ENCODE results near the gene EPG5. TPM values are rescaled to one million over a fixed set of nuclear protein-coding genes. Genes with fewer than 3 reads are reported as not detected.
"Not testable (repeated sequence)": the region's sequence is repeated elsewhere in the genome, so short reads cannot be mapped to it uniquely, and the experiment has no call there.

The EPG5 gene
- total RNA-seq, 4 donors from 2014 or later: 24.3 to 42.2 (median 35.6) TPM

DNA sequence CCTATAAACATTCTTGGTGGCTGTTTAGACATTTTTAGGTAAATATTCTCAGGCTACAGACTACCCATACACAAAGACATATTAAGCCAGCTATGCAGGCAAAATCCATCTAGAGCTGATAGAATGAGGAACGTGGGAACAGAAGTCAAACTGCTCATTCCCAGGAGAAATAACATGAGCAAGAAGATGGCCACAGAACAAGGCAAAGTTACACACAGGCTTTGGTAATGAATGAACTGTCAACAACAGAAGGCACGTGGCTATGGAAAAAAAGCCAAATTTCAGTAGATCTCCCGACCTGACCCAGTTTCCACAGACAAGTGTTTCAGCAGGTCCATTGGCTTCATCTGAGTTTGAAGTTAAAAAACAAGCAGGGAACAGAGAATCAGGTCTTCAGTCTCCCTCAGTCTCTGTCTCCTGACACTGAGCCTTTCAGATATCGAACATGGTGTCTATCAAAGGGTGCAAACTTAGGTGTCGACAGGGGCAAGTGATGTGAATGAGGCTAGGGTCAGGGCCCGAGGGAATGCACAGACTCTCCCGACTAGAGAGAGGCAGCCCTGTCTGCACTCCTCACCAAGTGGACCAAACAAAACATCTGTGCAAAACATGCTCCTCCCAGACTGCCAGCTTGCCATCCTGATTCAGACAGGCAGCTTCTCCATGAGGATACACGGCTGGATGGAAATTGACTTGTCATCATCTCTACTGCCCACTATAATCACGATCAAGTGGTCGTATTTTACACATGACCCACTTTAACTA is 115.8 kb downstream of the EPG5 start:
- in situ Hi-C loops (cut with MboI; ENCODE audit: low pct_ligation_motif_present in 1 of 4, low pct_unique_long_range_greater_than_20kb in 1 of 4, low sequenced_read_pairs in 3 of 4) (no loop called here), intact Hi-C loops (cut with DNase I; ENCODE audit: low total_unique reads) (no loop called here)
- H3K4me3 ChIP-seq: no peak overlapping the region
- TF ChIP-seq POLR2AphosphoS5 (IDR thresholded peaks at IDR 0.05) (no peak), EP300 (IDR thresholded peaks at IDR 0.05; ENCODE audit: low read depth) (no peak), POLR2A (IDR thresholded peaks at IDR 0.05) (no peak)
- TF ChIP-seq, protein P1, sequence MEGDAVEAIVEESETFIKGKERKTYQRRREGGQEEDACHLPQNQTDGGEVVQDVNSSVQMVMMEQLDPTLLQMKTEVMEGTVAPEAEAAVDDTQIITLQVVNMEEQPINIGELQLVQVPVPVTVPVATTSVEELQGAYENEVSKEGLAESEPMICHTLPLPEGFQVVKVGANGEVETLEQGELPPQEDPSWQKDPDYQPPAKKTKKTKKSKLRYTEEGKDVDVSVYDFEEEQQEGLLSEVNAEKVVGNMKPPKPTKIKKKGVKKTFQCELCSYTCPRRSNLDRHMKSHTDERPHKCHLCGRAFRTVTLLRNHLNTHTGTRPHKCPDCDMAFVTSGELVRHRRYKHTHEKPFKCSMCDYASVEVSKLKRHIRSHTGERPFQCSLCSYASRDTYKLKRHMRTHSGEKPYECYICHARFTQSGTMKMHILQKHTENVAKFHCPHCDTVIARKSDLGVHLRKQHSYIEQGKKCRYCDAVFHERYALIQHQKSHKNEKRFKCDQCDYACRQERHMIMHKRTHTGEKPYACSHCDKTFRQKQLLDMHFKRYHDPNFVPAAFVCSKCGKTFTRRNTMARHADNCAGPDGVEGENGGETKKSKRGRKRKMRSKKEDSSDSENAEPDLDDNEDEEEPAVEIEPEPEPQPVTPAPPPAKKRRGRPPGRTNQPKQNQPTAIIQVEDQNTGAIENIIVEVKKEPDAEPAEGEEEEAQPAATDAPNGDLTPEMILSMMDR (IDR thresholded peaks at IDR 0.05): no peak
- H3K36me3 ChIP-seq: peaks cover 0 to 22% (median 8%) of the 10 kb centered on the region in 4 donors
- H3K4me1 ChIP-seq: no peaks in the 10 kb centered on the region
- DNase-seq: no peak
- no peaks in the 10 kb centered on the region for H3K9me3 ChIP-seq
- H3K27me3 ChIP-seq: no peaks in the 10 kb centered on the region
- no peak overlapping the region for H3K27ac ChIP-seq
- 70 to 71% methylated on average over 3 to 10 of the region's 10 CpGs for WGBS, 2 donors (ENCODE audit: low coverage in 1 of 2)

DNA sequence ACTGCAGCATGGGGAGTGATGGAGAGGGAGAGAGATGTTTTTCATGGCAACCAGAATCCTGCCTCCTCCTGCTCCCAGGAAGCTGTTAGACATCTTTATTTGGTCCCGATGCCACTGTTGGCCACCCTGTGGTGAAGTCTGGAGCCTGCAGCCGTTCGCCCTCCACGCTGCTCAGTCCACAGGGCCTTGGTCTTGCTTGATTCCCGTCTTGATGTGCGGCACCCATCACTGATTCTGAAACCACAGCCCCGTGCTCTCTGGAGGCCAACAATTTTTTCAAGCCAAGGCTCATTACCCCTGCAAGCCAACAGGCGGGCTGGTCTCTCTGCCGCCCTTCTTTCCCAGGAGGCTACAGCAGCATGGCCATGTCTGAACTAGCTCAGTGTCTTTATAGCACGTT is 117.1 kb downstream of the EPG5 start:
- H3K27me3 ChIP-seq: no peaks in the 10 kb centered on the region
- DNase-seq: no peak
- no peak overlapping the region for H3K27ac ChIP-seq
- intact Hi-C loops (cut with DNase I; ENCODE audit: low total_unique reads) (no loop called here), in situ Hi-C loops (cut with MboI; ENCODE audit: low pct_ligation_motif_present in 1 of 4, low pct_unique_long_range_greater_than_20kb in 1 of 4, low sequenced_read_pairs in 3 of 4) (no loop called here)
- peaks cover 0 to 10% (median 4%) of the 10 kb centered on the region in 4 donors for H3K36me3 ChIP-seq
- H3K4me1 ChIP-seq: no peaks in the 10 kb centered on the region
- H3K4me3 ChIP-seq: no peak overlapping the region
- no peak for TF ChIP-seq POLR2A (IDR thresholded peaks at IDR 0.05)
- TF ChIP-seq POLR2AphosphoS5 (IDR thresholded peaks at IDR 0.05): no peak
- TF ChIP-seq EP300 (IDR thresholded peaks at IDR 0.05; ENCODE audit: low read depth): no peak
- TF ChIP-seq, protein P1 (IDR thresholded peaks at IDR 0.05): no peak
- WGBS, 2 donors (ENCODE audit: low coverage in 1 of 2): 83% methylated on average over 6 to 10 of the region's 10 CpGs
- H3K9me3 ChIP-seq: no peaks in the 10 kb centered on the region

- in situ Hi-C loops (cut with MboI; ENCODE audit: low pct_ligation_motif_present in 1 of 4, low pct_unique_long_range_greater_than_20kb in 1 of 4, low sequenced_read_pairs in 3 of 4): no loop called here
- WGBS, 2 donors (ENCODE audit: low coverage in 1 of 2): 91 to 94% methylated on average over 3 to 7 of the region's 7 CpGs
- TF ChIP-seq POLR2A (IDR thresholded peaks at IDR 0.05): no peak
These were observed 117.6 kb downstream of the EPG5 start for GRCh38 chr18:45849529-45849928.

GRCh38 chr18:45848643-45849042 is 118.5 kb downstream of the EPG5 start:
- in situ Hi-C loops (cut with MboI; ENCODE audit: low pct_ligation_motif_present in 1 of 4, low pct_unique_long_range_greater_than_20kb in 1 of 4, low sequenced_read_pairs in 3 of 4); DNase-seq; intact Hi-C loops (cut with DNase I; ENCODE audit: low total_unique reads); H3K4me3 ChIP-seq; H3K27me3 ChIP-seq; H3K27ac ChIP-seq; H3K4me1 ChIP-seq; H3K9me3 ChIP-seq: not testable (repeated sequence)
- 96% methylated on average over 13 of the region's 13 CpGs; no CpG with 5 or more reads in 1 of the 2 donors for WGBS, 2 donors (ENCODE audit: low coverage in 1 of 2)
- peaks cover 0 to 10% (median 2%) of the 10 kb centered on the region in 4 donors for H3K36me3 ChIP-seq

More at GRCh38 chr18:45849529-45849928, 117.6 kb downstream of the EPG5 start:
- no peaks in the 10 kb centered on the region for H3K9me3 ChIP-seq
- no peak overlapping the region for H3K27ac ChIP-seq
- peaks cover 0 to 10% (median 3%) of the 10 kb centered on the region in 4 donors for H3K36me3 ChIP-seq
- no peak for DNase-seq
- no peak overlapping the region for H3K4me3 ChIP-seq
- no peaks in the 10 kb centered on the region for H3K4me1 ChIP-seq
- no peaks in the 10 kb centered on the region for H3K27me3 ChIP-seq
- intact Hi-C loops (cut with DNase I; ENCODE audit: low total_unique reads): no loop called here

DNA sequence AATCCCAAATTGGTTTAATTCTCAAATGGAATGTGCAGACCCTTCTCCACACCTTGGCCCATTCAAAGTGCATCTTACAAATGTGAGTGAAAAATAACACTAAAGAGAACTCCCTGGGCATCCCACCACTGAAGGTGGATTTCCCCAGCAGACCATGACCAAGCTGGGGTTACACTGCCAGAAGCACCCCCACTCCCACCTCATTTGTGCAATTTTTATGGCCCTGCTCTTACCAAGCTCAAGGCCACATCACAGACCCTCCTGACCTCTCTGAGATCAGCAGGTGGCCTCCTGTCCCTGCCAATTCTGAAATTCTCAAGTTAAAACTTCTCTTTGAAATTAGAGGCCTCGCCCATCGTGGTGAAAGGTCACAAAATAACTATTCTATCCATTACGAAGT is 120.0 kb downstream of the EPG5 start:
- H3K4me3 ChIP-seq: no peak overlapping the region
- TF ChIP-seq POLR2A (IDR thresholded peaks at IDR 0.05) (no peak), EP300 (IDR thresholded peaks at IDR 0.05; ENCODE audit: low read depth) (no peak), POLR2AphosphoS5 (IDR thresholded peaks at IDR 0.05) (no peak)
- TF ChIP-seq, protein P1 (IDR thresholded peaks at IDR 0.05): no peak
- no peaks in the 10 kb centered on the region for H3K27me3 ChIP-seq
- no peaks in the 10 kb centered on the region for H3K4me1 ChIP-seq
- in situ Hi-C loops (cut with MboI; ENCODE audit: low pct_ligation_motif_present in 1 of 4, low pct_unique_long_range_greater_than_20kb in 1 of 4, low sequenced_read_pairs in 3 of 4) (no loop called here), intact Hi-C loops (cut with DNase I; ENCODE audit: low total_unique reads) (no loop called here)
- no peaks in the 10 kb centered on the region for H3K9me3 ChIP-seq
- DNase-seq: no peak
- H3K27ac ChIP-seq: no peak overlapping the region
- H3K36me3 ChIP-seq: no peaks in the 10 kb centered on the region
- WGBS, 2 donors (ENCODE audit: low coverage in 1 of 2): 42 to 52% methylated on average over 3 of the region's 3 CpGs
